Endothelial cell of umbilical vein (primary cell): ENCODE data around the gene FMNL3. TPM values are rescaled to one million over a fixed set of nuclear protein-coding genes. Genes with fewer than 3 reads are reported as not detected.

ENCODE experiments used
- BruUV-seq: library from RNA; stranded (reverse); fragments of 400-500 nt; replicated peaks from 2 replicates; lab custom pipeline; 2021; lab: Mats Ljungman, UMichigan
- CTCF ChIA-PET: fragments of 300-600, 350-600 bp; sonication (Branson Sonifier 250); formaldehyde crosslinking; loops from one replicate; lab custom pipeline; 2021; ENCODE audit warnings: antibody characterized with exemption, inconsistent platforms; lab: Charles Lee
- POLR2A ChIA-PET: fragments of 300-600, 350-600 bp; sonication (Branson Sonifier 250); formaldehyde crosslinking; loops from one replicate; lab custom pipeline; 2021; ENCODE audit warnings: antibody characterized with exemption, inconsistent platforms; lab: Charles Lee
- DNase-seq: peaks from one replicate; pipeline ENCODE4 v3.0.0-alpha.2; 2011; ENCODE audit warnings: low read depth, low spot score
- FAIRE-seq: peaks from 2 replicates; lab custom pipeline; 2011; peaks lifted over from hg19 to GRCh38; lab: Jason Lieb, UNC
- H2AFZ ChIP-seq: 2 replicates; pipeline ENCODE4 v1.6.0; 2012; ENCODE audit warnings: low read depth, low read length, control low read depth, inconsistent platforms
- H3K27ac ChIP-seq: 2 replicates; pipeline ENCODE4 v1.5.1; 2011; ENCODE audit warnings: low read depth, mild to moderate bottlenecking, control low read depth, low read length, moderate library complexity; ENCODE audit not compliant: insufficient read depth
- H3K27me3 ChIP-seq, 2 experiments: 2 replicates each; pipeline versions ENCODE4 v1.6.0 to v1.6.1; 2011; ENCODE audit warnings: low read length in 2 of 2, mixed read lengths in 1 of 2; ENCODE audit not compliant: control insufficient read depth in 2 of 2, insufficient read depth in 2 of 2
- H3K36me3 ChIP-seq, 2 experiments: 2 replicates in 1 of 2; 3 replicates in 1 of 2; pipeline ENCODE4 v1.5.1; 2011; ENCODE audit warnings: low read length in 2 of 2, mild to moderate bottlenecking in 1 of 2, moderate library complexity in 1 of 2; ENCODE audit not compliant: control insufficient read depth in 2 of 2, insufficient read depth in 2 of 2; ENCODE audit errors: extremely low read depth in 1 of 2
- H3K4me1 ChIP-seq: 3 replicates; pipeline ENCODE4 v1.5.1; 2011; ENCODE audit warnings: mild to moderate bottlenecking, low read length; ENCODE audit not compliant: control insufficient read depth, insufficient read depth; ENCODE audit errors: extremely low read depth
- H3K4me2 ChIP-seq: 2 replicates; pipeline ENCODE4 v1.6.1; 2011; ENCODE audit warnings: low read length, control low read depth, mixed read lengths; ENCODE audit not compliant: insufficient read depth
- H3K4me3 ChIP-seq, 3 experiments: fragments of 200-600 bp in 1 of 3; sonication (generic), shearing (Covaris generic) in 1 of 3; replicated peaks in 1 of 3; 2 replicates each; pipeline ENCODE4 v1.5.1; 2011 to 2016; ENCODE audit warnings: control low read depth in 3 of 3, low read length in 3 of 3, mild to moderate bottlenecking in 2 of 3, inconsistent platforms in 1 of 3, low read depth in 1 of 3, moderate library complexity in 1 of 3; ENCODE audit not compliant: insufficient read depth in 1 of 3
- H3K79me2 ChIP-seq: 2 replicates; pipeline ENCODE4 v1.6.0; 2012; ENCODE audit warnings: low read length, inconsistent platforms; ENCODE audit not compliant: control insufficient read depth, insufficient read depth
- H3K9ac ChIP-seq: replicated peaks from 2 replicates; pipeline ENCODE3; 2011; ENCODE audit warnings: low read length, control low read depth; ENCODE audit not compliant: insufficient read depth; ENCODE audit errors: extremely low read depth
- H3K9me1 ChIP-seq: replicated peaks from 3 replicates; pipeline ENCODE4 v1.6.0; 2011; ENCODE audit warnings: mild to moderate bottlenecking, low read length; ENCODE audit not compliant: control insufficient read depth, insufficient read depth; ENCODE audit errors: extremely low read depth
- H3K9me3 ChIP-seq: replicated peaks from 2 replicates; pipeline ENCODE4 v1.5.1; 2012; ENCODE audit warnings: low read length, inconsistent platforms; ENCODE audit not compliant: control insufficient read depth, insufficient read depth
- H4K20me1 ChIP-seq: replicated peaks from 2 replicates; pipeline ENCODE3; 2011; ENCODE audit warnings: mild to moderate bottlenecking, low read length; ENCODE audit not compliant: control insufficient read depth, insufficient read depth; ENCODE audit errors: extremely low read depth
- CTCF ChIP-seq, 2 donors: IDR thresholded peaks; 1 replicate in 1 of 2; 2 replicates in 1 of 2; pipeline ENCODE4 v1.5.1; 2011; ENCODE audit warnings: low read length in 2 of 2, mild to moderate bottlenecking in 2 of 2, moderate library complexity in 2 of 2, control low read depth in 1 of 2, inconsistent platforms in 1 of 2, low read depth in 1 of 2; ENCODE audit not compliant: insufficient read depth in 1 of 2; ENCODE audit errors: extremely low read depth in 1 of 2
- EZH2 ChIP-seq: IDR thresholded peaks from 2 replicates; pipeline ENCODE4 v1.6.1; 2012; ENCODE audit warnings: borderline replicate concordance, low read depth, mild to moderate bottlenecking, moderate library complexity, low read length, inconsistent platforms; ENCODE audit not compliant: severe bottlenecking
- FOS ChIP-seq: IDR thresholded peaks from 2 replicates; pipeline ENCODE4 v1.6.1; 2011; ENCODE audit warnings: mild to moderate bottlenecking, low read length, moderate library complexity, borderline replicate concordance; ENCODE audit not compliant: insufficient read depth
- GATA2 ChIP-seq: IDR thresholded peaks from 2 replicates; pipeline ENCODE4 v1.7.0; 2011; ENCODE audit warnings: low read depth, mild to moderate bottlenecking, moderate library complexity, mixed read lengths, low read length; ENCODE audit not compliant: insufficient read length, insufficient read depth
- JUN ChIP-seq: IDR thresholded peaks from 2 replicates; pipeline ENCODE4 v1.6.1; 2011; ENCODE audit warnings: borderline replicate concordance, low read depth; ENCODE audit not compliant: insufficient read length, insufficient read depth
- MAX ChIP-seq: IDR thresholded peaks from 2 replicates; pipeline ENCODE4 v1.6.1; 2011; ENCODE audit not compliant: insufficient read depth, insufficient read length
- MYC ChIP-seq: IDR thresholded peaks from one replicate; pipeline ENCODE4 v1.6.1; 2011; ENCODE audit warnings: mild to moderate bottlenecking, low read depth, low read length
- POLR2A ChIP-seq: IDR thresholded peaks from 2 replicates; pipeline ENCODE4 v1.6.1; 2012; ENCODE audit warnings: low read depth, mild to moderate bottlenecking, control low read depth, low read length
- POLR2AphosphoS5 ChIP-seq: IDR thresholded peaks from 2 replicates; pipeline ENCODE4 v1.6.1; 2012; ENCODE audit warnings: low read depth, mild to moderate bottlenecking, control low read depth, low read length, moderate library complexity; ENCODE audit not compliant: insufficient read depth
- dilution Hi-C: fragments of 300-500 bp; cut with MboI; formaldehyde crosslinking; loops from one replicate; pipeline ENCODE4 v1.15.0; 2019; ENCODE audit warnings: low sequenced_read_pairs; ENCODE audit not compliant: extremely low pct_ligation_motif_present
- intact Hi-C: fragments of 100-400 bp; cut with micrococcal nuclease; formaldehyde crosslinking; loops from one replicate; pipeline ENCODE4 v1.10.0; 2022
- polyA plus RNA-seq, 4 experiments: library from polyadenylated mRNA; depleted of rRNA in 3 of 4; stranded (reverse) in 3 of 4; unstranded in 1 of 4; fragments of >200 nt; gene quantifications; 2 replicates each; pipeline versions ENCODE4 v1.2.1 to v1.2.3, GENCODE V29; 2011 to 2012; ENCODE audit warnings: missing spikeins in 1 of 4
- total RNA-seq: library from RNA; stranded (reverse); gene quantifications from 2 replicates; pipeline ENCODE4 v1.2.3, GENCODE V29; 2021

The FMNL3 gene
- total and polyA plus RNA-seq, 2 donors (not counting 3 experiments of a cell fraction or from before 2014, with no cell fraction given) = 35.1 to 93.3 TPM

- Histone ChIP-seq H3K4me3 (no peak overlapping the region), H3K36me3 (peaks cover 42 to 68% of the 10 kb centered on the region in 2 experiments), H3K27ac (peak overlapping the region; percentile 81), H3K4me2 (peak overlapping the region; percentile 56), H4K20me1 (no peaks in the 10 kb centered on the region), H3K9me1 (no peaks in the 10 kb centered on the region), H3K4me1 (peaks cover 31% of the 10 kb centered on the region), H3K9ac (peak overlapping the region; percentile 19), H2AFZ (no peak overlapping the region), H3K9me3 (no peaks in the 10 kb centered on the region), H3K27me3 (no peaks in the 10 kb centered on the region), H3K79me2 (no peaks in the 10 kb centered on the region)
- BruUV-seq = no TSS peak
- dilution Hi-C loops = no loop called here
- FAIRE-seq (no peak), DNase-seq (no peak)
- CTCF ChIA-PET = interaction anchor here (0.6 to 3.2 kb wide), 18 partner anchors 8 to 300 kb away, joined by 3 to 47 read pairs (median 4); partner anchors contain the start of genes FMNL3, PRPF40B and TMBIM6
- intact Hi-C loops = loop anchor here (1.0 kb wide), 3 partner anchors 7 to 25 kb away; no protein-coding TSS in a partner anchor
- POLR2A ChIA-PET = interaction anchor here (0.8 to 2.6 kb wide), 5 partner anchors 10 to 58 kb away, joined by 3 to 21 read pairs (median 5); partner anchors contain the start of gene FMNL3
- TF ChIP-seq MAX = no peak
- no peak for TF ChIP-seq EZH2
- TF ChIP-seq POLR2AphosphoS5 = no peak
- TF ChIP-seq JUN = no peak
- no peak for TF ChIP-seq GATA2
- TF ChIP-seq CTCF (IDR thresholded peaks at IDR 0.05; ENCODE audit: extremely low read depth in 1 of 2, insufficient read depth in 1 of 2, low read depth in 1 of 2, low read length in 2 of 2) = no peak
- TF ChIP-seq POLR2A = no peak
- TF ChIP-seq FOS = no peak
- no peak for TF ChIP-seq MYC
Measured at GRCh38 chr12:49647827-49648711, 59.1 kb downstream of the FMNL3 start.
